Measurements from ENCODE around the gene DCDC1. TPM values are rescaled to one million over a fixed set of nuclear protein-coding genes. Genes with fewer than 3 reads are reported as not detected.

Gene DCDC1
- total RNA-seq, 1 donor from 2014 or later: 0.21 TPM

DNA sequence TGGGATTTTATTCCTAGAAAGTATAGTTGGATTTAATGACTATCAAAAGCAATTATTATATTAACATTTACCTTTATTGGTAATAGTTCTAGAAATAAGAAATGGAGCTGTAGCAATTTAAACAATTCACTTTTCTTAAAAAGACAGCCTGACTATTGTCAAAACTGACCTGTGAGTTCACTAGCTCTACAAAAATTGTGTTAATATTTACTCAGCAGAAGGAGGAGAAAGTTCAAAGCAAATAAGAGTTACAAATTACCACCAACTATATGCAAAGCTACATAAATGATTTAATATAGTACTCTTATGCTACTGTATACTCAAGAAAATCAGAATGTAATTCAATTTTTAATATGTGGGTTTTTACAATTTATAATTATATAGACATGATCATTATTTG lies 310.0 kb downstream of the DCDC1 start:
- Histone ChIP-seq H3K4me3 (ENCODE audit: low read depth, low read length) (no peak overlapping the region), H3K27me3 (ENCODE audit: control insufficient read depth, insufficient read depth, low read length) (no peaks in the 10 kb centered on the region), H3K36me3 (ENCODE audit: control insufficient read depth, insufficient read depth, low read length) (no peaks in the 10 kb centered on the region)
- TF ChIP-seq, protein P1, sequence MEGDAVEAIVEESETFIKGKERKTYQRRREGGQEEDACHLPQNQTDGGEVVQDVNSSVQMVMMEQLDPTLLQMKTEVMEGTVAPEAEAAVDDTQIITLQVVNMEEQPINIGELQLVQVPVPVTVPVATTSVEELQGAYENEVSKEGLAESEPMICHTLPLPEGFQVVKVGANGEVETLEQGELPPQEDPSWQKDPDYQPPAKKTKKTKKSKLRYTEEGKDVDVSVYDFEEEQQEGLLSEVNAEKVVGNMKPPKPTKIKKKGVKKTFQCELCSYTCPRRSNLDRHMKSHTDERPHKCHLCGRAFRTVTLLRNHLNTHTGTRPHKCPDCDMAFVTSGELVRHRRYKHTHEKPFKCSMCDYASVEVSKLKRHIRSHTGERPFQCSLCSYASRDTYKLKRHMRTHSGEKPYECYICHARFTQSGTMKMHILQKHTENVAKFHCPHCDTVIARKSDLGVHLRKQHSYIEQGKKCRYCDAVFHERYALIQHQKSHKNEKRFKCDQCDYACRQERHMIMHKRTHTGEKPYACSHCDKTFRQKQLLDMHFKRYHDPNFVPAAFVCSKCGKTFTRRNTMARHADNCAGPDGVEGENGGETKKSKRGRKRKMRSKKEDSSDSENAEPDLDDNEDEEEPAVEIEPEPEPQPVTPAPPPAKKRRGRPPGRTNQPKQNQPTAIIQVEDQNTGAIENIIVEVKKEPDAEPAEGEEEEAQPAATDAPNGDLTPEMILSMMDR (IDR thresholded peaks at IDR 0.05; ENCODE audit: insufficient read depth, low read length, poor library complexity, severe bottlenecking): no peak
- DNase-seq (ENCODE audit: low read depth): no peak

DNA sequence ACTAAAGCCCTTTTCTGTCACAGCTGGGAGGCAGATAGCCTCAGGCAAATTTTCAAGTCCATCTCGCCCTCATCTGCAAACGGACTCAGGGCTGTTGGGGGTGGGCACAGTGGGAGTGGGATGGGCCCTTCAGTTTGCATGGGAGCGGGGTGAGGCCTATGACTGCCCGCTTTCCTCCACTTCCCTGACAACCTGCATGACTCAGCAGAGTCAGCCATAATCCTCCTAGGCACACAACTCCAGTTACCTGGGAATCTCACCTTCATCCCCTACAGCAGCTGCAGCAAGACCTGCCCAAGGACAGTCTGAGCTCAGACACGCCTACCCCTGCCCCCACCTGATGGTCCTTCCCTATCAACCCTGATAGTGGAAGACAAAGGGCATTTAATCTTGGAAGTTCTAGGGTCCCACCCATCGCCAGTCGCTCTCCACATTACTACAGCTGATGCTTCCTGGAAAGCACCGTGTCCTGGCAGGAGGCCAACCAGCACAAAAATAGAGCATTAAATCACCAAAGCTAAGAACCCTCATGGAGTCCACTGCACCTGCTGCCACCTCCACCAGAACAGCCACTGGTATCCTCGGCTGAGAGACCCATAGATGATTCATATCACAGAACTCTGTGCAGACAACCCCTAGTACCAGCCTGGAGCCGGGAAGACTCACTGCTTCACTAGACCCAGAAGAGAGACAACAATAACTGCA lies 319.3 kb downstream of the DCDC1 start:
- TF ChIP-seq, protein P1 (IDR thresholded peaks at IDR 0.05; ENCODE audit: insufficient read depth, low read length, poor library complexity, severe bottlenecking): no peak
- DNase-seq (ENCODE audit: low read depth): no peak
- Histone ChIP-seq H3K36me3 (ENCODE audit: control insufficient read depth, insufficient read depth, low read length) (no peaks in the 10 kb centered on the region), H3K4me3 (ENCODE audit: low read depth, low read length) (no peak overlapping the region), H3K27me3 (ENCODE audit: control insufficient read depth, insufficient read depth, low read length) (no peaks in the 10 kb centered on the region)

DNA sequence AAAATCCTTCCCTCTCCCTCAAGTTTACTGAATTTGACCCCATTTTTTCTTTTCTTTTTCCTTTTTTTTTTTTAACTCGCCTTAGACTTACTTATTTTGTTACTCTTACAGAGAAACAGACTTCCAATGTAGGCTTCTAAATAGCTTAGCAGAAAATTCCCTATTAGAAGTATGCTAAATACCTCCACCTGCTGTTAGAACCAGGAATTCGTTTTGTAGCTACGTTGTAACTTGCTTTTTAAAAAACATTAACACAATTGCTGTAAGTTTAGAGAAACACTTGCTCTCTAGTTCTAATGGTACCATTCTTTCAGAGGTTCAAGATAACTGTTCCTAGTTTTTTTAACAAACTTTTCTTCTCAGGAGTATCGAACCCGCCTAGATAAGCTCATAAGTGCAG lies 324.2 kb downstream of the DCDC1 start:
- no peak for DNase-seq (ENCODE audit: low read depth)
- TF ChIP-seq, protein P1 (IDR thresholded peaks at IDR 0.05; ENCODE audit: insufficient read depth, low read length, poor library complexity, severe bottlenecking): peak; percentile 51
- no peaks in the 10 kb centered on the region for H3K27me3 ChIP-seq (ENCODE audit: control insufficient read depth, insufficient read depth, low read length)
- no peak overlapping the region for H3K4me3 ChIP-seq (ENCODE audit: low read depth, low read length)
- no peaks in the 10 kb centered on the region for H3K36me3 ChIP-seq (ENCODE audit: control insufficient read depth, insufficient read depth, low read length)

DNA sequence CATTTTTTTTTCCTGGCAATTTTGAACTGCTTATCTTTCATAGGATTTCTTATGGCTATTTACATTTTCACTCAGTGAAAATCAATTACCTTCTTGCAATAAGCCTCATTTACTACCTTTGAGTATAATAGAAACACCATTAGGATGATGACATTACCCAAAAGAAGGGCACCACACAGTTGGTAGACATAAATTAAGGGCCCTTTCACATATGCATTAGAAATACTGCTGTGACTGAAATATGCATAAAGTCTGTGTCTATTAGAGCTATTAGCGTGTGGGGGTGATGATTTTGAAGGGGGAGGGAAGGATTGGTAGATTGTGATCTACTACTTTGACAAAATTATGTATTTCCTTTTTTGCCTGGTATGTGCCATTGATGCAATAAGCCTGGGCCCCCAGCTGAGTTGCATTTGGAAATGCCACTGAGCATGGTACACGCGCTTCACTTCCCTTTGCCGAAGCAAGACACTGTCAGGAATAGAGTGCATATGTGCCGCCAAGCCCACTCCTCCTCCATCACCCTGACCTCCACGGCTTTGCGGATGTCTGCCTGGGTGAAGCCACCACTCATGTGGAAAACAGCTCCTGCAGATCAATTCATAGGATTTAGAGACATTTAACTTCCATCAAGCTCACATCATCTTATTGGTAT lies 339.3 kb downstream of the DCDC1 start:
- no peaks in the 10 kb centered on the region for H3K27me3 ChIP-seq (ENCODE audit: control insufficient read depth, insufficient read depth, low read length)
- no peak for DNase-seq (ENCODE audit: low read depth)
- TF ChIP-seq, protein P1 (IDR thresholded peaks at IDR 0.05; ENCODE audit: insufficient read depth, low read length, poor library complexity, severe bottlenecking): no peak
- no peaks in the 10 kb centered on the region for H3K36me3 ChIP-seq (ENCODE audit: control insufficient read depth, insufficient read depth, low read length)
- H3K4me3 ChIP-seq (ENCODE audit: low read depth, low read length): no peak overlapping the region

DNA sequence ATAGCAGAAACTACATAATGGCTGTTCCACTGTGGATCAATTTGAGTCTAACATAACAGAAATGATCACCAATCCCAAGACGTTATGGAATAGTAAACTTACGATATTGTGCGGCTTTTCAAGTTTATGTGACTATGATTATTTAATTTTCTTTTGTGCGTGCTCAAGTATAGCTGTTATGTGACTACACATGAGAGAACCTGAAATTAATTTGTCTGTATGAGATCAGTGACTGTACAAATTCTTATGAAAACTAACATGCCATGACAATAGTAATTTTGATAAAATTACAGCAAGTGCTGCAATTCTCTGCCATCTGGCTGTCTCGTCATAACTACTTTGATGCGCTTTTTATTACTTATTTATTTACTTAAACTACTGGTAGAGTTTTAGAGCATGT lies 343.2 kb downstream of the DCDC1 start:
- H3K4me3 ChIP-seq (ENCODE audit: low read depth, low read length): no peak overlapping the region
- DNase-seq (ENCODE audit: low read depth): no peak
- no peaks in the 10 kb centered on the region for H3K36me3 ChIP-seq (ENCODE audit: control insufficient read depth, insufficient read depth, low read length)
- TF ChIP-seq, protein P1 (IDR thresholded peaks at IDR 0.05; ENCODE audit: insufficient read depth, low read length, poor library complexity, severe bottlenecking): no peak
- no peaks in the 10 kb centered on the region for H3K27me3 ChIP-seq (ENCODE audit: control insufficient read depth, insufficient read depth, low read length)
